HepG2 (cell line): ENCODE results near the gene SLC50A1. TPM values are rescaled to one million over a fixed set of nuclear protein-coding genes. Genes with fewer than 3 reads are reported as not detected.

Experiments
- AGO1 ChIP-seq: fragments of 200-400 bp; formaldehyde crosslinking; IDR thresholded peaks from 2 replicates; pipeline ENCODE4 v1.6.1; 2017; ENCODE audit warnings: mild to moderate bottlenecking, low read depth, low read length, moderate library complexity; ENCODE audit not compliant: poor library complexity, severe bottlenecking
- KIAA2018 ChIP-seq: sonication (generic); formaldehyde crosslinking; IDR thresholded peaks from 2 replicates; pipeline ENCODE4 v1.5.0; 2020; ENCODE audit warnings: mild to moderate bottlenecking, missing genetic modification reagents, borderline replicate concordance
- SP4 ChIP-seq: sonication (generic); formaldehyde crosslinking; IDR thresholded peaks from 2 replicates; pipeline ENCODE4 v1.8.1; 2023; ENCODE audit warnings: mild to moderate bottlenecking, missing genetic modification reagents
- ZNF20 ChIP-seq: sonication (generic); formaldehyde crosslinking; IDR thresholded peaks from 2 replicates; pipeline ENCODE4 v1.4.0; 2020; ENCODE audit warnings: mild to moderate bottlenecking, moderate library complexity, missing genetic modification reagents
- ZNF605 ChIP-seq: sonication (generic); formaldehyde crosslinking; IDR thresholded peaks from 2 replicates; pipeline ENCODE4 v1.8.0; 2022; ENCODE audit warnings: mild to moderate bottlenecking, missing genetic modification reagents
- ZNF770 ChIP-seq: sonication (generic); formaldehyde crosslinking; IDR thresholded peaks from 2 replicates; pipeline ENCODE4 v1.5.0; 2020; ENCODE audit warnings: mild to moderate bottlenecking, missing genetic modification reagents
- polyA plus RNA-seq, 8 experiments: library from polyadenylated mRNA; depleted of rRNA in 3 of 8; stranded (reverse) in 7 of 8; unstranded in 1 of 8; fragments of >200 nt; fragmentation: Illumina TruSeq in 4 of 8; extraction: Trizol in 4 of 8; gene quantifications; 2 replicates each; pipeline versions ENCODE4 v1.2.1 to v1.2.3, GENCODE V29; 2011 to 2016; ENCODE audit warnings: low read depth in 4 of 8, missing spikeins in 1 of 8, mixed read lengths in 1 of 8; ENCODE audit not compliant: insufficient read depth in 1 of 8
- total RNA-seq, 5 experiments: library from RNA; depleted of rRNA; stranded (reverse); fragments of >200 nt; fragmentation: Illumina TruSeq; extraction: Trizol; gene quantifications; 2 replicates each; pipeline ENCODE4 v1.2.3, GENCODE V29; 2016; ENCODE audit warnings: low read depth in 1 of 5
- TF ChIP-seq, protein P1 (sequence below), 2 experiments: fragments of 450-650 bp in 1 of 2; sonication (generic) in 1 of 2; formaldehyde crosslinking in 1 of 2; IDR thresholded peaks; 2 replicates each; pipeline versions ENCODE4 v1.6.1 to v1.8.0; 2016 to 2022; ENCODE audit warnings: antibody characterized with exemption in 1 of 2, mild to moderate bottlenecking in 1 of 2, missing genetic modification reagents in 1 of 2

Gene SLC50A1
- total and polyA plus RNA-seq, 2 of the 13 experiments (the other 11 are each of a cell fraction or from before 2014, with no cell fraction given), result 22.5 to 46.8 TPM

DNA sequence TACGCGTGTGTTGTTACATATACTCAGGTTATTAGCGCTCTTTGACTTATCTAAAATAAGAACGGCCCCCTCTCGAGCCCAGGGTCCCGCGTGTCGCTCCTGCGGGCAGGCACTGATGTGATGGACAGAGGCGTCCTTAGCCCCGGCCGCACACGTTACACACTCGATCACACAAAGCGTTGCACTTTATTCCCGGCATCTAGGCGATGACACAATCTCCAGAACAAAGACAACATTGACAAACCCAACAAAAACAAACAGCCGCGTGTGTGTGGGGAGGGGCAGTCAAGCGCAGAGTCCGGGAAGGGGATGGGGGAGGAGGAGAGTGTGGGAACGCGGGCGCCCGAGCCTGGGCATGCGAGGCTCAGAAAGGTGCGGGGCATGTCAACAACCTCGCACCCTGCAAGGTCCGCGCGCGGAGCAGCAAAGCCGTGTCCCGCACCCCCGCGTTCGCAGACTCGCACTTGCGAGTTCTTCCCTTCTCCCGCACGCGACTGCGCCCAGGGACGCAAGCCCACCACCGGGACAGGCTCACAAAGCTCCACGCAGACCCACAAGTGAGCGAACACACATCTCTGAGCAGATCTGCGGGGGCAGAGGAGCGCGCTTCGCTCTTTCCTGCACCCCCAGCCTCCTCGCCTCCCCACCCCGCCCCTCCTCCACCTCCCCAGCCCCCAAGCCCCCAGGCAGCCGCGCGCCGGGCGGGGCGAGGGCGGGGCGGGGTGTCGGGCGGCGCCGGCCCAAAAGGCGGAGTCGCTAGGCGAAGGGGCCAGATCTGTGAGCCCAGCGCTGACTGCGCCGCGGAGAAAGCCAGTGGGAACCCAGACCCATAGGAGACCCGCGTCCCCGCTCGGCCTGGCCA, 8.3 kb upstream of the SLC50A1 start, which contains the start of gene EFNA1 (continued):
- TF ChIP-seq, protein P1, sequence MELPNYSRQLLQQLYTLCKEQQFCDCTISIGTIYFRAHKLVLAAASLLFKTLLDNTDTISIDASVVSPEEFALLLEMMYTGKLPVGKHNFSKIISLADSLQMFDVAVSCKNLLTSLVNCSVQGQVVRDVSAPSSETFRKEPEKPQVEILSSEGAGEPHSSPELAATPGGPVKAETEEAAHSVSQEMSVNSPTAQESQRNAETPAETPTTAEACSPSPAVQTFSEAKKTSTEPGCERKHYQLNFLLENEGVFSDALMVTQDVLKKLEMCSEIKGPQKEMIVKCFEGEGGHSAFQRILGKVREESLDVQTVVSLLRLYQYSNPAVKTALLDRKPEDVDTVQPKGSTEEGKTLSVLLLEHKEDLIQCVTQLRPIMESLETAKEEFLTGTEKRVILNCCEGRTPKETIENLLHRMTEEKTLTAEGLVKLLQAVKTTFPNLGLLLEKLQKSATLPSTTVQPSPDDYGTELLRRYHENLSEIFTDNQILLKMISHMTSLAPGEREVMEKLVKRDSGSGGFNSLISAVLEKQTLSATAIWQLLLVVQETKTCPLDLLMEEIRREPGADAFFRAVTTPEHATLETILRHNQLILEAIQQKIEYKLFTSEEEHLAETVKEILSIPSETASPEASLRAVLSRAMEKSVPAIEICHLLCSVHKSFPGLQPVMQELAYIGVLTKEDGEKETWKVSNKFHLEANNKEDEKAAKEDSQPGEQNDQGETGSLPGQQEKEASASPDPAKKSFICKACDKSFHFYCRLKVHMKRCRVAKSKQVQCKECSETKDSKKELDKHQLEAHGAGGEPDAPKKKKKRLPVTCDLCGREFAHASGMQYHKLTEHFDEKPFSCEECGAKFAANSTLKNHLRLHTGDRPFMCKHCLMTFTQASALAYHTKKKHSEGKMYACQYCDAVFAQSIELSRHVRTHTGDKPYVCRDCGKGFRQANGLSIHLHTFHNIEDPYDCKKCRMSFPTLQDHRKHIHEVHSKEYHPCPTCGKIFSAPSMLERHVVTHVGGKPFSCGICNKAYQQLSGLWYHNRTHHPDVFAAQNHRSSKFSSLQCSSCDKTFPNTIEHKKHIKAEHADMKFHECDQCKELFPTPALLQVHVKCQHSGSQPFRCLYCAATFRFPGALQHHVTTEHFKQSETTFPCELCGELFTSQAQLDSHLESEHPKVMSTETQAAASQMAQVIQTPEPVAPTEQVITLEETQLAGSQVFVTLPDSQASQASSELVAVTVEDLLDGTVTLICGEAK (IDR thresholded peaks at IDR 0.05), result no peak
- TF ChIP-seq, protein P1 (CRISPR knock-in tag; IDR thresholded peaks at IDR 0.05), result peak; percentile 56; the same call in 1 of the 2 replicates
- TF ChIP-seq SP4, result peak; percentile 22; the same call in 1 of the 2 replicates
- peak; percentile 40 for TF ChIP-seq ZNF770 (CRISPR knock-in tag)
- no peak for TF ChIP-seq ZNF20 (CRISPR knock-in tag)
- peak; percentile 24; the same call in 1 of the 2 replicates for TF ChIP-seq ZNF605 (CRISPR knock-in tag)
- 0 out of 2 replicates have a peak, but pooled peaks have one; percentile 80 for TF ChIP-seq KIAA2018
- TF ChIP-seq AGO1, result peak; percentile 68
